Measurements from ENCODE around the gene HIVEP2. TPM values are rescaled to one million over a fixed set of nuclear protein-coding genes. Genes with fewer than 3 reads are reported as not detected.

The HIVEP2 gene
- total and polyA plus RNA-seq, 10 donors = 2.5 to 41.3 (median 30.3) TPM

DNA sequence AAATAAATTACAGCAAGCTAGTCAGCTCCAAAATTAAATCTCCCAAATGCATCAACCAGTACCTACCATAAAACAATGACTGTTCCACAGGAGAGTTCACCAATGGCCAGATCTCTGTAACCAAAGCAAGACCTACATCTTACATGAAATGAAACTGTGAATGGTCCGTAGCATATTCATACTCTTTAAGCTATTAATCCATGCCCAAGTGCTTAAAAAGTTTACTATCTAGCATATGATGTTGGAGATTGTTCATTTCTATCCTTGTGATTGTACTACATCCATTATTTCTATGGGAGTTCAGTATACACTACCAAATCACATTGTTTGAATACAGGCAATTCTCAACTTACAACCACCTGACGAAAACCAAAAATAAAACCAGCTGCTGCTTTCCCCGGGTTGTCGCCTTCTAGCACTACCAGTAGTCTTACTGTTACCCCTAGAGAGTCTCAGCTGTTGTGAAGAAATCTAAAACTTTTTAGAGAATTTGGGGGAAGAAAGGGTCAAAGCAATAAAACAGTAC lies 38.0 kb downstream of the HIVEP2 start:
- Histone ChIP-seq H3K4me1 (peaks cover 15 to 83% (median 27%) of the 10 kb centered on the region in 6 donors), H3K27me3 (replicated peaks in 1 of 7) (no peaks in the 10 kb centered on the region), H3K9me3 (no peaks in the 10 kb centered on the region), H3K4me3 (peak overlapping the region in 1 of 8 donors; percentile 50), H3K27ac (peak overlapping the region; percentile 2 to 79 (median 48)), H3K36me3 (no peaks in the 10 kb centered on the region)
- 66 to 77% (median 71%) methylated on average over 4 of the region's 4 CpGs for WGBS, 5 donors
- no peak for DNase-seq
- intact Hi-C loops (cut with DNase I; ENCODE audit: low total_unique reads) = no loop called here
- TF ChIP-seq, protein P1, sequence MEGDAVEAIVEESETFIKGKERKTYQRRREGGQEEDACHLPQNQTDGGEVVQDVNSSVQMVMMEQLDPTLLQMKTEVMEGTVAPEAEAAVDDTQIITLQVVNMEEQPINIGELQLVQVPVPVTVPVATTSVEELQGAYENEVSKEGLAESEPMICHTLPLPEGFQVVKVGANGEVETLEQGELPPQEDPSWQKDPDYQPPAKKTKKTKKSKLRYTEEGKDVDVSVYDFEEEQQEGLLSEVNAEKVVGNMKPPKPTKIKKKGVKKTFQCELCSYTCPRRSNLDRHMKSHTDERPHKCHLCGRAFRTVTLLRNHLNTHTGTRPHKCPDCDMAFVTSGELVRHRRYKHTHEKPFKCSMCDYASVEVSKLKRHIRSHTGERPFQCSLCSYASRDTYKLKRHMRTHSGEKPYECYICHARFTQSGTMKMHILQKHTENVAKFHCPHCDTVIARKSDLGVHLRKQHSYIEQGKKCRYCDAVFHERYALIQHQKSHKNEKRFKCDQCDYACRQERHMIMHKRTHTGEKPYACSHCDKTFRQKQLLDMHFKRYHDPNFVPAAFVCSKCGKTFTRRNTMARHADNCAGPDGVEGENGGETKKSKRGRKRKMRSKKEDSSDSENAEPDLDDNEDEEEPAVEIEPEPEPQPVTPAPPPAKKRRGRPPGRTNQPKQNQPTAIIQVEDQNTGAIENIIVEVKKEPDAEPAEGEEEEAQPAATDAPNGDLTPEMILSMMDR (IDR thresholded peaks at IDR 0.05 in 8 of 11, conservative IDR thresholded peaks at IDR 0.05 in 3 of 11) = no peak
- TF ChIP-seq POLR2AphosphoS5 (IDR thresholded peaks at IDR 0.05) (no peak), POLR2A (IDR thresholded peaks at IDR 0.05) (no peak)

DNA sequence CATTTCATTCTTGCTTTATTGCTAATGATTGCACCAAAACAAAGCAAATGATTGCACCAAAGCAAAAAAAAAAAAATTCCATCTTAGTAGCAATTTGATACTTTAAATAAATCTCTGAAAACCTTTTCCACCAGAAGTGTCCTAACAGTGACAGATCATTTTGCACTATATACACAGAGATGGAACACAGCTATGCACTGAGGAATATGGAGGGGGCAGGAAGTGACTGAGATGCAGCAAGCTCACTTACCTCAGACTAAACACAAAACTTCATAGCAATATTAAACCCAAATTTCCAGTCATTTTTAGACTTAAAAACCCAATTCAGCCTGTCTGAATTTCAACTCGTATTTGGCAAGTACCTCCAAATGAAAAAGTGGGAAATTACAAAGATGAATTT lies 41.2 kb downstream of the HIVEP2 start:
- peaks cover 15 to 88% (median 39%) of the 10 kb centered on the region in 6 donors for H3K4me1 ChIP-seq
- no peaks in the 10 kb centered on the region for H3K27me3 ChIP-seq (replicated peaks in 1 of 7)
- intact Hi-C loops (cut with DNase I; ENCODE audit: low total_unique reads) = no loop called here
- H3K4me3 ChIP-seq = no peak overlapping the region
- peak overlapping the region in 5 of 8 donors; percentile 68 to 81 (median 69) for H3K27ac ChIP-seq
- TF ChIP-seq POLR2AphosphoS5 (IDR thresholded peaks at IDR 0.05) (no peak), POLR2A (IDR thresholded peaks at IDR 0.05) (no peak)
- no peaks in the 10 kb centered on the region for H3K36me3 ChIP-seq
- no peaks in the 10 kb centered on the region for H3K9me3 ChIP-seq
- 59 to 69% (median 64%) methylated on average over 1 of the region's 1 CpG for WGBS, 5 donors
- DNase-seq = no peak

DNA sequence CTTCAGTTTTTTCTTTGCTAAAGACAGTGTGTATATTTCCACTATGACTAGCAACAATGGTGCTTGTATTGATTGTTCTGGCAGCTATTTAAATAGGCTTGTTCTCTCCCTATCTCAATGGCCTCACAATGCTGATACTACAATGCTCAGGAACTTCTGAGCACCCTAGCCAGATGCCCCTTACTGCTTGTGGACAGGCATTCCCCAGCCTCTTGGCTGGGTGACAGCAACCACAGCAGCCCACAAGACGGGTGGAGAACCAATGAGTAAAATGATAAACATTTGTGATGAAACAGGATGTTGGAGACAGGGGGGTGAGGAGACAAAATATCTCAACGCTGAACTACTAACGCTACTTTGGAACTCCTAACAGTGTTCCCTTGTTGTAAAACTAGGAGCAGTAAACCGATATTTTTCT lies 42.3 kb downstream of the HIVEP2 start:
- DNase-seq = peak; percentile 87
- 16 to 24% (median 18%) methylated on average over 4 of the region's 4 CpGs for WGBS, 5 donors

DNA sequence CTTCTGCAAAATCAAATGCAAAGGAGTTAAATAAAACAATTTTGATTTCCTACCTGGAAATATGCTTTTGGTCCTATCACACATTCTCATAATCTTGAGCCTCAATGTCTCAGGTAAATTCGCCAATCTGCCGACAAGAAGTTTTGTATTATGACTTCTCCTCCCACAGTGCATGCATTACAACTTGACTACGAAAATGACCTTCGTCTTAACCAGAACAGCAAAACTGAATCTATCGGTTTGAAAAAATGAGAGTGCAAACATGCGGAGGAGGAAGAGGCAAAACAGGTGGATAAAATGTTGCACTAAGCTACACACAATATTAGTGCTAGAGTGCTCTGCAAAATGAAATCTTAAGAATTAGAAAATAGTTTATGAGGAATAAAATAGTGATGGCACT lies 43.4 kb downstream of the HIVEP2 start:
- no peak for DNase-seq
- intact Hi-C loops (cut with DNase I; ENCODE audit: low total_unique reads) = no loop called here
- peaks cover 15 to 83% (median 34%) of the 10 kb centered on the region in 6 donors for H3K4me1 ChIP-seq
- H3K27me3 ChIP-seq (replicated peaks in 1 of 7) = no peaks in the 10 kb centered on the region
- 88 to 94% (median 89%) methylated on average over 6 of the region's 6 CpGs for WGBS, 5 donors
- peak overlapping the region in 3 of 8 donors; percentile 68 to 81 (median 69) for H3K27ac ChIP-seq
- TF ChIP-seq POLR2AphosphoS5 (IDR thresholded peaks at IDR 0.05) = no peak
- TF ChIP-seq, protein P1 (IDR thresholded peaks at IDR 0.05 in 8 of 11, conservative IDR thresholded peaks at IDR 0.05 in 3 of 11) = no peak
- no peak for TF ChIP-seq POLR2A (IDR thresholded peaks at IDR 0.05)
- no peak overlapping the region for H3K4me3 ChIP-seq
- no peaks in the 10 kb centered on the region for H3K36me3 ChIP-seq
- H3K9me3 ChIP-seq = no peaks in the 10 kb centered on the region

More for the DNA sequence above, 42.3 kb downstream of the HIVEP2 start:
- intact Hi-C loops (cut with DNase I; ENCODE audit: low total_unique reads) = no loop called here
- Histone ChIP-seq H3K27ac (peak overlapping the region; percentile 4 to 81 (median 68)), H3K36me3 (no peaks in the 10 kb centered on the region), H3K27me3 (replicated peaks in 1 of 7) (no peaks in the 10 kb centered on the region), H3K4me1 (peaks cover 15 to 89% (median 37%) of the 10 kb centered on the region in 6 donors), H3K9me3 (no peaks in the 10 kb centered on the region), H3K4me3 (no peak overlapping the region)
- TF ChIP-seq, protein P1 (IDR thresholded peaks at IDR 0.05 in 8 of 11, conservative IDR thresholded peaks at IDR 0.05 in 3 of 11) = no peak
- TF ChIP-seq POLR2A (IDR thresholded peaks at IDR 0.05) (no peak), POLR2AphosphoS5 (IDR thresholded peaks at IDR 0.05) (peak in 2 of 3 donors; percentile 57 to 83)
